Measurements from ENCODE around the gene CPM. TPM values are rescaled to one million over a fixed set of nuclear protein-coding genes. Genes with fewer than 3 reads are reported as not detected.

The CPM gene
- total RNA-seq, 1 experiment from 2014 or later = 0.96 TPM

DNA sequence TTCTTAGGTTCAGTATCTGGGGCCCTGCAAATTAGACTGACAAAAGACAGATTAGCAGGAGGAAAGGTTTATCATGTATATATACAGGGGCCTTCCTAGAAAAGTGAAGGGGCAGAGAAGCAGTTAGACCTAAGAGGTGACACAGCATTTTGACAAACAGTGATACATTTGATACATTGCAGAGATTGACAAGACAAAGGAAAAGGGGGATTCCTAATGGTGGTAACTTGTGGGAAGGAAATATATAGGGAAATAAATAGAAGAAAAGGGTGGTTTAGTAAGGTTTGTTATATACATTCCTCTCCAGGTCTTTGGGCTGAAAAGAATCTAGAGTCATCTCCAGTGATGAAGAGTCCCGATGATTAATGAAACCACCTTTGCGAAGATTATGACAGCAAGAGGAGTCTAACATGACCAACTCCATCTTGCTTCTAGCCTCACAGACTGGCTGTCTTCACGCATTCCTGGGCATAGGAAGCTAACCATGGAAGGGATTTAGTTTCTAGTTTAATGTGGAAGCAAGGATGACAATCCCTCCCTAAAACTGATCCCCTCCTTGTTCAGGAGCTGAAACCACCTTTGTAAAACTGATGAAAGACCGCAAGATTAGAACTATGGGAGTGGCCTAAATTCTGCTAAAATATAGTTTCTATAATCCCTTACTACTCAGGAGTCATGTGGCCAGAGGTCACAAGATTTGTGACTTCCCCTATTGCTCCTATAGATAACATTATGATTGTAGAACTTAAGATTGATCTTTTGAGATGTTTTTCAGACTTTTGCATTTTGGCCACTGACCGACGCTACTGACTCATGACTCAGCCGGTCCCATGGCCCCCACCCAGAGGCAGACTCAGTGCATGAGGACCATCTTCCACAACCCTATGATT lies 31.1 kb upstream of the CPM start:
- no peak overlapping the region for H3K4me3 Mint-ChIP-seq
- ChIA-PET POLR2A (no interaction called here), CTCF (no interaction called here)
- peaks cover 14% of the 10 kb centered on the region for H3K4me1 Mint-ChIP-seq
- TF ChIP-seq AR (CRISPR knock-in tag; IDR thresholded peaks at IDR 0.05) (no peak), ZNF263 (CRISPR knock-in tag; IDR thresholded peaks at IDR 0.05; ENCODE audit: low read depth) (no peak), IRF1 (CRISPR knock-in tag; IDR thresholded peaks at IDR 0.05) (no peak), SP1 (CRISPR knock-in tag; conservative IDR thresholded peaks at IDR 0.05) (no peak), ELF4 (CRISPR knock-in tag; IDR thresholded peaks at IDR 0.05; ENCODE audit: low read depth) (no peak), HMGXB4 (CRISPR knock-in tag; IDR thresholded peaks at IDR 0.05) (no peak), ZNF317 (CRISPR knock-in tag; IDR thresholded peaks at IDR 0.05; ENCODE audit: borderline replicate concordance, low read depth) (no peak), TCF7 (CRISPR knock-in tag; IDR thresholded peaks at IDR 0.05; ENCODE audit: low read depth) (no peak), ARID4B (CRISPR knock-in tag; IDR thresholded peaks at IDR 0.05; ENCODE audit: borderline replicate concordance) (no peak), ZNF219 (CRISPR knock-in tag; IDR thresholded peaks at IDR 0.05; ENCODE audit: borderline replicate concordance) (no peak), ZBTB21 (CRISPR knock-in tag; IDR thresholded peaks at IDR 0.05; ENCODE audit: borderline replicate concordance) (no peak)
- TF ChIP-seq, protein P1, sequence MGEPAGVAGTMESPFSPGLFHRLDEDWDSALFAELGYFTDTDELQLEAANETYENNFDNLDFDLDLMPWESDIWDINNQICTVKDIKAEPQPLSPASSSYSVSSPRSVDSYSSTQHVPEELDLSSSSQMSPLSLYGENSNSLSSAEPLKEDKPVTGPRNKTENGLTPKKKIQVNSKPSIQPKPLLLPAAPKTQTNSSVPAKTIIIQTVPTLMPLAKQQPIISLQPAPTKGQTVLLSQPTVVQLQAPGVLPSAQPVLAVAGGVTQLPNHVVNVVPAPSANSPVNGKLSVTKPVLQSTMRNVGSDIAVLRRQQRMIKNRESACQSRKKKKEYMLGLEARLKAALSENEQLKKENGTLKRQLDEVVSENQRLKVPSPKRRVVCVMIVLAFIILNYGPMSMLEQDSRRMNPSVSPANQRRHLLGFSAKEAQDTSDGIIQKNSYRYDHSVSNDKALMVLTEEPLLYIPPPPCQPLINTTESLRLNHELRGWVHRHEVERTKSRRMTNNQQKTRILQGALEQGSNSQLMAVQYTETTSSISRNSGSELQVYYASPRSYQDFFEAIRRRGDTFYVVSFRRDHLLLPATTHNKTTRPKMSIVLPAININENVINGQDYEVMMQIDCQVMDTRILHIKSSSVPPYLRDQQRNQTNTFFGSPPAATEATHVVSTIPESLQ (CRISPR knock-in tag; IDR thresholded peaks at IDR 0.05) = no peak
- TF ChIP-seq, protein P2, sequence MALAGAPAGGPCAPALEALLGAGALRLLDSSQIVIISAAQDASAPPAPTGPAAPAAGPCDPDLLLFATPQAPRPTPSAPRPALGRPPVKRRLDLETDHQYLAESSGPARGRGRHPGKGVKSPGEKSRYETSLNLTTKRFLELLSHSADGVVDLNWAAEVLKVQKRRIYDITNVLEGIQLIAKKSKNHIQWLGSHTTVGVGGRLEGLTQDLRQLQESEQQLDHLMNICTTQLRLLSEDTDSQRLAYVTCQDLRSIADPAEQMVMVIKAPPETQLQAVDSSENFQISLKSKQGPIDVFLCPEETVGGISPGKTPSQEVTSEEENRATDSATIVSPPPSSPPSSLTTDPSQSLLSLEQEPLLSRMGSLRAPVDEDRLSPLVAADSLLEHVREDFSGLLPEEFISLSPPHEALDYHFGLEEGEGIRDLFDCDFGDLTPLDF (CRISPR knock-in tag; IDR thresholded peaks at IDR 0.05) = no peak
- TF ChIP-seq, protein P3, sequence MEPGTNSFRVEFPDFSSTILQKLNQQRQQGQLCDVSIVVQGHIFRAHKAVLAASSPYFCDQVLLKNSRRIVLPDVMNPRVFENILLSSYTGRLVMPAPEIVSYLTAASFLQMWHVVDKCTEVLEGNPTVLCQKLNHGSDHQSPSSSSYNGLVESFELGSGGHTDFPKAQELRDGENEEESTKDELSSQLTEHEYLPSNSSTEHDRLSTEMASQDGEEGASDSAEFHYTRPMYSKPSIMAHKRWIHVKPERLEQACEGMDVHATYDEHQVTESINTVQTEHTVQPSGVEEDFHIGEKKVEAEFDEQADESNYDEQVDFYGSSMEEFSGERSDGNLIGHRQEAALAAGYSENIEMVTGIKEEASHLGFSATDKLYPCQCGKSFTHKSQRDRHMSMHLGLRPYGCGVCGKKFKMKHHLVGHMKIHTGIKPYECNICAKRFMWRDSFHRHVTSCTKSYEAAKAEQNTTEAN (CRISPR knock-in tag; IDR thresholded peaks at IDR 0.05) = no peak
- TF ChIP-seq, protein P4, sequence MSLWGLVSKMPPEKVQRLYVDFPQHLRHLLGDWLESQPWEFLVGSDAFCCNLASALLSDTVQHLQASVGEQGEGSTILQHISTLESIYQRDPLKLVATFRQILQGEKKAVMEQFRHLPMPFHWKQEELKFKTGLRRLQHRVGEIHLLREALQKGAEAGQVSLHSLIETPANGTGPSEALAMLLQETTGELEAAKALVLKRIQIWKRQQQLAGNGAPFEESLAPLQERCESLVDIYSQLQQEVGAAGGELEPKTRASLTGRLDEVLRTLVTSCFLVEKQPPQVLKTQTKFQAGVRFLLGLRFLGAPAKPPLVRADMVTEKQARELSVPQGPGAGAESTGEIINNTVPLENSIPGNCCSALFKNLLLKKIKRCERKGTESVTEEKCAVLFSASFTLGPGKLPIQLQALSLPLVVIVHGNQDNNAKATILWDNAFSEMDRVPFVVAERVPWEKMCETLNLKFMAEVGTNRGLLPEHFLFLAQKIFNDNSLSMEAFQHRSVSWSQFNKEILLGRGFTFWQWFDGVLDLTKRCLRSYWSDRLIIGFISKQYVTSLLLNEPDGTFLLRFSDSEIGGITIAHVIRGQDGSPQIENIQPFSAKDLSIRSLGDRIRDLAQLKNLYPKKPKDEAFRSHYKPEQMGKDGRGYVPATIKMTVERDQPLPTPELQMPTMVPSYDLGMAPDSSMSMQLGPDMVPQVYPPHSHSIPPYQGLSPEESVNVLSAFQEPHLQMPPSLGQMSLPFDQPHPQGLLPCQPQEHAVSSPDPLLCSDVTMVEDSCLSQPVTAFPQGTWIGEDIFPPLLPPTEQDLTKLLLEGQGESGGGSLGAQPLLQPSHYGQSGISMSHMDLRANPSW (CRISPR knock-in tag; conservative IDR thresholded peaks at IDR 0.05; ENCODE audit: low read depth) = no peak
- no peak for ATAC-seq
- H3K9me3 Mint-ChIP-seq = peaks cover 28% of the 10 kb centered on the region
- H3K27ac Mint-ChIP-seq = no peak overlapping the region
- H3K36me3 Mint-ChIP-seq = peaks cover 7% of the 10 kb centered on the region; the same call in 1 of the 2 replicates
- no peak for DNase-seq (ENCODE audit: low spot score)
- no peaks in the 10 kb centered on the region for H3K27me3 Mint-ChIP-seq (ENCODE audit: low read depth)

Measured in WTC11 (cell line).